HG02970 (cell line): ENCODE data around the gene CCDC110.

Experiments
- ATAC-seq: cut with Tn5 transposase; IDR thresholded peaks from one replicate; pipeline ENCODE4 v1.9.1; 2021; ENCODE audit warnings: mild to moderate bottlenecking, moderate library complexity, moderate number of reproducible peaks; ENCODE audit not compliant: unreplicated experiment, low FRiP score

Gene CCDC110

DNA sequence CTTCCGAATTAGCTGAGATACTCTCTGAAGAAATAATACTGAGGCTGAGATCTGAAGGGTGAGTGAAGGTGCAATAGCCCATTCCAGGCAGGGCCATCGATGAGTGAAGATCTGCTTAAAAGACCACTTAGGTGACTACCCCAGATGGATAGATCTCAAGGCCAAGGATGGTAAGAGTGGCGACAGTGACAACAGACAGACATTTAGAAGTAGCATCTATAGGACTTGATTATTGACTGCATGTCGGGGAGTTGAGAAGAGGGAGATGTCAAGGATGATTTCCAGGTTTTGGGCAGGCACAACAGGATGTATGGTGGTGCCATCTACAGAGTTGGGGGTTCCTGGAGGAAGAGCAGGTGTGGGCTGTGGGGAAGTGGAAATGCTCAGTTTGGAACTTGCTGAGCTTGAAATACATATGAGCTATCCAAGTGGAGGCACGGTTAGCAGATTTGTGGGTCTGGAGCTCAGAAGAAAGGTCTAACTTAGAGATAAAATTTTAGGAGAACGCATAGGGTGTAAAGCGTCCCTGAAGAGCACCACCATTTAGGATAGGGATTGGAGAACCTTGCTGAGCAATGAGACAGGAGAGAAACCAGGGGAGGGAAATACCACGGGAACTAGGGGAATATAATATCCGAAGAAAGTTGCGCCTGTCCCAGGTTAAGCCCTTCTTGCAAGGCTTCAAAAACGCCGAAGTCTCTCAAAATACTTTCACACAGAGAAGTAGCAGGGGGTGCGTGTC, 46.5 kb downstream of the CCDC110 start:
- no peak for ATAC-seq

DNA sequence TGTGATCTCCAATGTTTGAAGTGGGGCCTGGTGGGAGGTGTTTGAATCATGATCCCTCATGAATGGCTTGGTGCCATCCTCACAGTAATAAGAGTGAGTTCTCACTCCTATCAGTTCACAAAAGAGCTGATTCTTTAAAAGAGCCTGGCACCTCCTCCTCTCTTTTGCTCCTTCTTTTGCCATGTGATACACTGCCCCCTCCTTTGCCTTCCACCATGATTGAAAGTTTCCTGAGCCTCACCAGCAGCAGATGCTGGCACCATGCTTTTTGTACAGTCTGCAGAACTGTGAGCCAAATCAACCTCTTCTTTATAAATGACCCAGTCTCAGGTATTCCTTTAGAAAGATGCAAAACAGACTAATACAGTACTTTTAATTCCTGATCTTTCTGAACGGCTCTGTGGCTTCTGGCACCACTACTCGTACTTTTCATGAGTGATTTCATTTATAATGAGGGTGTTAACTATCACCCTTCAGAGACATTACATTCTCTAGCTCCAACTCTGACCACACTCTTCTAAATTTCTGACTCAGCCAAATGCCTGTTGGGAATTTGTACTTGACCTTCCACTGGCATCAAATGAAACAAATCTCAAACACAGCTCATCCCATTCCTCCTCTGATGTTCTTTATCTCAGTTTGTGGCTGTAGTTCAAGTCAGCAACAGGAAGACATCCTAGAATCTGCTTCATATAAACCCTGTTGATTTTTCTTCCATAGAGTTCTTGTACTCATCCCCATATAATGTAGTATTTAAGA, 50.0 kb downstream of the CCDC110 start:
- no peak for ATAC-seq

DNA sequence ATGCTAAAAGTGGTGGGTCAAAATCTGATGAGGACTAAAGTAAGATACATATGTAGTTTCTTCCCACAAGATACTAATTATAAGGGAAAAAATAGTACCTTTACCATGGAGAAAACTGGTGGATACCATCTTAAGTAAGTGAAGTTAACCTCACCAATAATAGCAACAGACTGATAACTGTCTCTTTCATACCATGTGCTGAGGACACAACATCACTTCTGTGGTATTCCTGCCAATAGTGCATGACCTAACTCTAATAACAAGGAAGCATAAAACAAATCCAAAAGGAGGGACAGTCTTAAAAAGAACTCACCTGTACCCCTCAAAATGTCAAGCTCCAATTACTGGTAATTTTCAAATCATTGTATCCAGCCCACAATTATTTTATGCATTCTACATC, 54.6 kb downstream of the CCDC110 start:
- ATAC-seq, result no peak

- ATAC-seq, result no peak
Observed at GRCh38 chr4:185412412-185412811, 59.1 kb downstream of the CCDC110 start.

GRCh38 chr4:185411849-185412248, 59.7 kb downstream of the CCDC110 start:
- no peak for ATAC-seq

DNA sequence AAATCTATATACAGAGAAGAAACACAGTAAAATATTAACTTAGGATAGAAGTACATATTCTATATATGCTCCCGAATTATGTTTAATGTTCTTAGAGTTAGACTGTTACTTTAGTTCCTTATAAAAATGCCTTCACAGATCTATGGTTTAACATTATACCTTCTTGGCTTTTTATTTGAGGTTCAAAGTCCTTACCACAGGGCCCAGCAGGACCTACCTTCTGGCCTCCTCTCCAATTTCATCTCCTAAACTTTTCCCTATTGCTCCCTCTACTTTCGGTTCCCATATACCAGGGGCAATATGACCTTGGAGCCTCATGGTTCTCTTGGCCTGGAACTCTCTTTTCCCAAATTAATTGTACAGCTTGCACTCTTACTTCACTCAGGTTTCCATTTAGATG, 63.1 kb downstream of the CCDC110 start:
- no peak for ATAC-seq

DNA sequence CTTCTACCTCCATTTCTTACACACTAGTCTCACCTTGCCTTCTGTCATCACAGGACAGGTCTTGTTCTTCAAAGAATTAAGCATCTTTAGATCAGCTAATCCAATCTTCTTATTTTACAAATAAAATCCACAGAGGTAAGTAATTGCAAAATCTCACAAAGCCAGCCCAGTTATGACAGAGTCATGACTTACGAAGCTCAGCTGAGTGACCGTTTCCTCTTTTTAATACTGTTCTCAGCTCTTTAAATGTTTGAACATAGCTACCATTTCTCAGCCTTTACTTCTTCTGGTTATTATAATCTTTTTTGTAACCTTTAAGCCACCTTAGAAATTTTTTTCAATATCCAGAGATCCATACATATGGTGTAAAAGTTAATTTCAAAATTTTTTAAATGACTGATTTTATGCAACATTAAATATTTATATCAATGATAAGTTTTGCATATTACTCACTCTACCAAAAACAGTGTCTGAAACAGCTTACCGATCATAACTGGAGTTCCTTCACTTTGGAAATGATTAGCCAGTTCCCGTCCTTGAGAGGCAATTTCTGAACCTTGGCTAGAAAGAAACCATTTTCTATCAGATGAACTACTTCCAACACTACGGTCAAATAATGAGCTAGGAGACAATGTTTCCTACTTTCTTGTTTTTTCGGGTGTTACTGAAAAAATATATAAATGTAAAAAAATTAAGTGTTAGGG, 66.1 kb downstream of the CCDC110 start:
- ATAC-seq, result no peak

DNA sequence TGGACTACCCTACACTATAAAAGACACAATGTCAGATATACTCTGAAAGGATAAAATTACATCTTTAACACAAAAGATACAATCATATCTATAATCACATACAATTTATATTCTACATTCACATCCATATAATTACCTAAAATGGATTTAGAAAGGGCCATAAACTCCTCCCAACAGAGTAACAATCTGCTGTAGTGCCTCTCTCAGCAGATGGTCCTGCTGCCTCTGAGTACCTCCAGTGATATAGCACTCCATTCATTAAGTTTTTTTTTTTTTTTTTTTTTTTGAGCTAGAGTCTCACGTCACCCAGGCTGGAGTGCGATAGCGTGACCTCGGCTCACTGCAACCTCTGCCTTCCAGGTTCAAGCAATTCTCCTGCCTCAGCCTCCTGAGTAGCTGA, 67.5 kb downstream of the CCDC110 start:
- no peak for ATAC-seq

DNA sequence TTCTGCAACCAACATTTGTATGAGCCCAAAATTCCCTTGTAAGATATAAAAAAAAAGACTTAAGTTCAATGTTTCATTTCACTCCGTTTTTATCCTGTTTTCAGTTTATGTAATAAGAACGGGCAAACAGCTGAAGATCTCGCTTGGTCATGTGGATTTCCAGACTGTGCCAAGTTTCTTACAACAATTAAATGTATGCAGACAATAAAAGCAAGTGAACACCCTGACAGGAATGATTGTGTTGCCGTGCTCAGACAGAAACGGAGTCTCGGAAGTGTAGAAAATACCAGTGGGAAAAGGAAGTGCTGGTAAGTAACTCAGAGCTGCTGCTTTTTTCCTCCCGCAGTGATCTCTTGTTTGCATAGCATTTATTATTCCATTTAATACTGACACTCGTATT, 72.1 kb downstream of the CCDC110 start:
- no peak for ATAC-seq

GRCh38 chr4:185398618-185399017, 72.9 kb downstream of the CCDC110 start:
- ATAC-seq, result no peak

DNA sequence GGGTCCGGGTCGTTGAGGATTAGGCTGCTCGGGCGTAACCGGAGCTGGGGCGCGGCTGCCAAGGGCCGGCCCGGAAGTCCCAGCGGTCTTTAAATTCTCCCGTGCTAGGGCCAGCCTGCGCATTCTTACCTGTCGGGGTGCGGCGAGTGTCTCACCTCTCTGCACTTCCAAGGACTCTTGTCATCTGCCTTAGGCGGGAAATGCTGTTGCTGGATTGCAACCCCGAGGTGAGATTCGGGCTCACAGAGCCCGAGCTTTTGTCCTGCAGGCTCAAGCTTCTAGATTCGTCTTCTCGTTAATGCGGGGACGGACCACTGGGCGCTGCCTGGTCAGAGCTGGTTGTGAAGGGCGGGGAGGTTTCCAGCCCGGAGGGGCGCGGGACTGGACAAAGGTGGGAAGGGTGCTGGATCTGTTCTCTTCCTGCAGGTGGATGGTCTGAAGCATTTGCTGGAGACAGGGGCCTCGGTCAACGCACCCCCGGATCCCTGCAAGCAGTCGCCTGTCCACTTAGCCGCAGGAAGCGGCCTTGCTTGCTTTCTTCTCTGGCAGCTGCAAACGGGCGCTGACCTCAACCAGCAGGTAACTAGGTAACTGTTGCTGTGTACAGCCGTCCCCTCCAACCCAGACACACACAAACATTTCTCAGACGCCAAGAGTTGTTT, 74.7 kb downstream of the CCDC110 start, which contains the start of gene ANKRD37:
Gene ANKRD37 (plus strand): TSS at position 118 of the 662 bp plus-strand sequence. CDS start 83 bp downstream, at position 201.
- no peak for ATAC-seq

DNA sequence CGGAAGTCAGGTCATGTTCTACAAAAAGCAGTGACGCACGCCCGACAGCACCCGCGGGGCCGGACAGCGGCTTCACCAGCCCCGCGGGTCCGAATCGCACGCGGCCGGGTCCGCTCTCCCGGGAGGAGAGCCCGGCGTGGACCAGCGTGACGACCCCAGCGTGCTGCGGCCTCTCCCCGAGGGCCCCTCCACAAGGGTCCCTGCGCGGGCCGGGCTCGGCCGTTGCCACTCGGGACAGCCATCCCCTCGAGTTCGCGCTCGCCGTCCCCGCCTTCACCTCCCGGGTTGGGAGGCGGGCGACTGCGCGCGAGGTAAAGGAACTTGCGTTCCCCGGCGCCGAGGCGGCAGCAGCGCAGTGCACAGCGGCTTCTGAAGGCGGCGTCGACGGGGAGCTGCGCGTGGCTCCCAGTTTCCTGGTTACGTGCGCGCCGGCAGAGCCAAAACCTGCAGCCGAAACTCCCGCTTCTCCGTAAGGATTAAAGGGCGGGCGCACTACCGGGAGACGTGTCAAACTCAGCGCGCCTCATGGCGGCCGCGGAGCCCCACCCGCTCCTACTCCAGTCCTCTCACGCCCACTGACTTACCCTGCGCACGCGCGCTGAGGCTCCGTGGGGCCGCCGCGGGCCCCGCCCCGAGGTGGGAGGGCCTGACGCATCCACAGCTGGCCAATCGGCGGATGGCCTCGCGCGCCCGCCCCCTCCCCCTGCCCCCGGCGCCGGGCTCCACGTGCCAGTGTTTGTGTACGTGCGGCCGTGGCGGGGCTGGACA, 75.4 kb downstream of the CCDC110 start:
- ATAC-seq, result peak; percentile 85

DNA sequence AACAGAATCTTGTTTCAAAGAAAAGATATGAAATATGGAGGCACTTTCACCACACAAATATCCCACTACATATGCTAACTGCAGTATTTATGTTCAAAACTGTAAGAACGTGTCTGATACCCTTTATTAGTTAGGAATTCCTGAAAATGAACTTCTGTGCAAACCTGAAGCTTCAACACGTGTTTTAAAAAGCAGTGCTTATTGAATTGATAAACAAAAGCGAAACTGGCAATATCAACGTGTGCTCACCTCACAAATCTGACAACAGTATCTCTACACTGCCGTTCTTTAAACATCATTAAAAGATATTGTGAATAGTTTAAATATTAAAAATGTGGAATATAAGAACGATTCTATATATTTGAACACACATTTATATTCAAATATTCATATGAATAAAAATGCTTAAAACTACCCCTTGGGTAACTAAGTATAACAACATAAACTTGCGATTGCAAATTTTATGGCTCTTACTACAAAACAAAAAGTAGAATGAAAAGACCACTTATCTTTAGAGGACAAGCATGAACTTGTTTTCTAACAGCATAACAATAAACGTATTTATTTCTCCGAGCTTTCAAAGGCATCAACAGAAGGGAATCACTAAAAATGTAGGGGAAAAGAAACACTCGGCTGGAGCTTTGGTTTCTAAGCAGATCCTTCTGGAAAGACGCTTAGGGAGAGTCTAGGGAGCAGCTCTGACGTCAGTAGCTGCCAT, 76.1 kb downstream of the CCDC110 start, which contains the start of gene LRP2BP:
Gene LRP2BP (minus strand): TSS at position 687 of the 718 bp plus-strand sequence. CDS start 17,738 bp downstream, outside the sequence.
- no peak for ATAC-seq
